NCI-H1092 (cell line): ENCODE measurements around the gene PCDH1.

Experiments used
- DNase-seq: peaks from one replicate; lab custom pipeline; 2025; lab: John Stamatoyannopoulos, UW

The PCDH1 gene

GRCh38 chr5:141853895-141854626 lies 24.1 kb downstream of the PCDH1 start:
- no peak for DNase-seq

DNA sequence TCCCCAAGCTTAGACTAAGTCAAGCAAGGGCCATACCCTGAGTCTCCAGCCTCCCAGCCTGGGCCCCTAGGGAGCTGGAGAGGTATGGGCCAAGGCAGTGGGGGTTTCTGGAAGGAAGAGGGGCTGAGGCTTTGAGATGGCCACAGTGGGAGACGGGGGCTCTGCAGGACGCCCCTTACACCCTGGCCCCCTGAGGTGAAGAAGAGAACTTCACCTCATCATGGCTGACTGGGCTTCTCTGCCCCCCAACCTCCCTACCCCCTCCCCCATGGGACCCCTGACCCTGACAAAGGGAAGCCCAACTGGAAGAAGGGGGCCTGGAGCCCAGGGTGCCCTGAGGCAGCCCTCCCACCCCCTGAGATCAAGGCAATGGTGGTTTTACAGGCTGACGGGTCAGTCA lies 25.8 kb downstream of the PCDH1 start:
- DNase-seq: no peak

DNA sequence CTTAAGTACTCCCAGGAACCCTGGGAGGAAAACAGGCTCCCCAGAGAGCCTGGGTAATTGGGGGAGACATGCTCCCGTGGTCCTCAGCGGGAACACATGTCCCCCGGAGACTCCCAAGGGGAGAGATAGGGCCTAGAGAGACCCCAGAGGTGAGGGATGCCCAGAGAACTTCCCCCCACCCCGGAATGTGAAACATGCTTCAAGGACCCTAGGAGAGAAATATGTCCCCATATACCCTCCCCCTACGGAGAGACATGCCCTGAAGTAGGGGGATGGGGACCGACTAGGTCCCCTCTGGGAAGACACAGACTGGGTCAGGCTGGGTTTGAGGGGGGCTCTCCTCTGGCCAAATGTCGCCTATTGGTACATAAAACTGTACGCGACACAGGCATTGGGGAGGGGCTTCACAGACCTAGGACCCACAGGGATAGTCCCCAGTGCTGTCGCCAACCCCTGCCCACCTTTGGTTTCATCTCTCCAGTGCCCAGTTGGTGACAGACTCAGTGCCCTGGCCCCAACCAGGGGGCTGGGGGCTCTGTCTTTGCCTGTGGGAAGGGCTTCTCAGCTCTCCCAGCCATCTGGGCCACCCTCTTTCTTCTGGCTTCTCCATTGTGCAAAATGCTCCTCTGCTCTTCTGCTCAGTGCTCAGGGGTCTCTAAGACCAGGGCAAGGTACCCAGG lies 26.9 kb downstream of the PCDH1 start:
- no peak for DNase-seq

GRCh38 chr5:141850786-141851185 lies 27.4 kb downstream of the PCDH1 start:
- DNase-seq: no peak

GRCh38 chr5:141850244-141850768 lies 27.9 kb downstream of the PCDH1 start:
- no peak for DNase-seq

DNA sequence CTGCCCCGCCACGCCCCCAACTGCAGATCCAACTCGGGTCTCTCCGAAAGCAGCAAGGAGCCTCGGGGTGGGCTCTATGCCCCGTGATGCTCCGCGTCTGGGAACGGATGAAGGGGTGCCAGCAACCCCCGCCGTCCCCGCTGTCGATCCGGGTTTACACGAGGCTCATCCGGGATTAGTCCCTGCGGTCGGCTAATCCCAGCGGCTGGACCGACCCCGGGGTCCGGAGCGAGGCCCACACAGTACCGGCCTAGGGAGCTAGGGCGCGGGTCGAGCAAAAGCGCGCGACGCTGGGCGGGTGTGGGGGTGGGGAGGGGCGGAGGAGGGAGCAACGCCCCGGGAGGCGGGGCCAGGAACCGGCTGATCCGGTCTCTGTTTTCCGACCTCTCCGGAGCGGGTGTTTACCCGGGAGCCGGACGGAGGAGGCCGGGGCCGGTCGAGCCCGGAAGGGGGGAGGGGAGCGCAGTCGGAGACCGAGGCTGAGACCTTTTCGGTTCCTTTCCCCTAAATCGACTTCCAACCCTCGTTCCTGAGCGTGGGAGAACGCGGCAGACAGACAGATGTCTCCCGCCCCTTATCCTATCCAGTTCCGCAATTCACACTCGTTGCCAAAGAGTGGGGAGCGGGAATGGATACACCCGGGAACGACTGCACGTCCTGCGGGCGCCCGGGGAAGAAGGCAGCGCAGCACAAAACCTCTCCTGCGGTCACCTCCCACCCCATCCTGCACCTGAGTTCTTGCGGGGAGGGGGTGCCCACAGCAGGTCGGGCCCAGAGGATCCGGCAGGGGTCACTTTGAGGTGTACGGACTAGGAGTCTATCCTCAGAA lies 28.6 kb downstream of the PCDH1 start:
- peak; percentile 67 for DNase-seq

- DNase-seq: no peak
Measured at GRCh38 chr5:141848744-141849414, 29.3 kb downstream of the PCDH1 start.

- peak; percentile 38 for DNase-seq
Measured at GRCh38 chr5:141846031-141846430, 32.2 kb downstream of the PCDH1 start.

- DNase-seq: no peak
Measured at GRCh38 chr5:141845371-141845851, 32.8 kb downstream of the PCDH1 start.

GRCh38 chr5:141844414-141845097 lies 33.7 kb downstream of the PCDH1 start:
- no peak for DNase-seq

DNA sequence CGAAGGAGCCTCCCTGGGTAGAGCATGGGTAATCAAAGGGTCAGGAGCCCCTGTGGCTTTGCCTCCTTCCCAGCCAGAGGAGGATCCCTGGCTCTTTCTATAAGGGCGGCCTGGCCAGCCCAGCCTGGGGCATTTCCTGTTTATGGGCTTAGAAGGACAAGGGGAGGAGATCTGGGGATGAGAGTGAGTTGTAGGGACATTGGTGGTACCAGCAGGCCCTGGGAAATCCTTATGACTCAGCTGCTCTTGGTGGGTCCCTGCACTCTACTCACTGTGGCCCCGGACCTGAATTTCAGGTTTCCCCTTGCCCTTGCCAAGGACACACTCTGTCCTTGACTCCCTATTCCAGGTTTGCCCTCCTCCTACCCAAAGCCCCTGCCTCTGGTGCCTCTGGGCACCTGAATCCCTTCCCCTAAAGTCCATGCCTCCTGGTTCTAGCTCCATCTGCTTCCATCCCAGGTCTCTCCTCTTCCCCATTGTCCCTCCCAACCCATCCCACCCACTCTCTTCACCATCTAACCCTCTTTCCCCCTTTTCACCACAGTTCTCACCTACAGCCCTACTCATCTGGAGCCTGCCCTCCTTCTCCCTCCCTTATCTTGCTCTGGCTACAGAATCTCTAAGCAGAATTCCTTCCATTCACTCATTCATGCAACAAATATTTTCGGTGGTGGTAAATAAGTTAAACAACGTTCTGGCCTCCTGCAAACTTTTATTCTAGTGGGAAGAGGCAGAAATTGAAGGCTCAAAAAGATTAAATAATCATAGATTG lies 34.9 kb downstream of the PCDH1 start:
- no peak for DNase-seq

DNA sequence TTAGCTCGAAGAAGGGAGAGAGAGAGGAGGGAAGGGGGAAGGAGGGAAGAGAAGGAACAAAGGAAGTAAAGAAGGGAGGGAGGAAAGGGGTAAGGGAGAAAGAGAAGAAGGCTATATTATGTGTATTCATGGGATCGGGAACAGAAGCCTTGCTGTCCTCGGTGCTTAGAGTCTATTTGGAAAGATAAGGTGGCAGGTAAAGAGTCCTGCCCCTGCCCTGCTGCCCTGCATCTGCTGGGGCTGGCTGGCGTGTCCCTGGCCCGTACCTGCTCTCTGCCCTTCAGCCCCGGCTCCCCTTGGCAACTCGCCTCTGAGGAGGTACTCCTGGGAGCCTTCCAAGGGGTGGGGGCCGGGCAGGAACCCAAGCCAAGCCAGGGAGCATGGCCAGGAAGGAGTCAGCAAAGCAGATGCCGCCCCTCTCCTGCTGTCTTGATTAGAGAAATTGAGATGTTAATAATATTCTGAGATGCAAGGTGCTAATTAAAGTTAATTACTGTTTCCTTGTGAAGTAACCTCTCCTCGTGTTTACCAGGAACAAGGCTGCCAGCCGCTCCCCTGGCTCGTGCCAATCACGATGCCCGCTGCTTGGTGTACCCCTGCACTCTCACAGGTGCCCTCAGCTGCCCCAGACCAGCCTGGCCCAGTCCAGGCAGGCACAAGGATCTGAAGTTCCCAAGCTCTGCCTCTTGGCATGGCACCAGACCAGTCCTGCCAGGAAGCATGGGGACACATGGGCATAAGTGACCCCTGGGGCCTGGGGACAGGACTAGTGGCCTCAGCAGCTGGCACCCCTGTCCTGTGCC lies 36.6 kb downstream of the PCDH1 start:
- no peak for DNase-seq

DNA sequence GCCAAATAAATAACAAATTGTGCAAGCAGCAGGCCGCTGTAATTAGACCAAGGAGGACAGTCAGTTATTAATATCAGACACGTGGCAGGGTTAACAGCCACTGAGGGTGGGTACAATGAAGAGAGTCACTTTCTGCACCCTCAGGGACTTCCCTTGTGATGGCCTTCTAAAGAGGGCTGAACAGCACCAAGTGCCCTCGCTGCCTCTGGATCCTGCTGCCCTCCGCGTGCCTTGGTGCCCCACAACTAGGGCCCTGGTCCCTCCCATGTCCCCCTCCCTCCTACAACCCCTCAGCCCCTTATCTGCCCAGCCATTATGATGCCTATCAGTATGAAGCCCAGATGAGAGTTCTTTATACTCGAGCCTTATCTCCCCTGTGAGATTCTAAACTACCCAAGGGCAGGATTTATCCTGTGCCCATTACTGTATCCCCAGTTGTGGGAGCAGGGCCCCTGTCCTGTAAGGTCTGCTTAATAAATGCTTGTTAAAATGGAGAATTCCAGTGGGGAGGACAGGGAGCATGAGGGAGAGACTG lies 37.3 kb downstream of the PCDH1 start:
- no peak for DNase-seq

DNA sequence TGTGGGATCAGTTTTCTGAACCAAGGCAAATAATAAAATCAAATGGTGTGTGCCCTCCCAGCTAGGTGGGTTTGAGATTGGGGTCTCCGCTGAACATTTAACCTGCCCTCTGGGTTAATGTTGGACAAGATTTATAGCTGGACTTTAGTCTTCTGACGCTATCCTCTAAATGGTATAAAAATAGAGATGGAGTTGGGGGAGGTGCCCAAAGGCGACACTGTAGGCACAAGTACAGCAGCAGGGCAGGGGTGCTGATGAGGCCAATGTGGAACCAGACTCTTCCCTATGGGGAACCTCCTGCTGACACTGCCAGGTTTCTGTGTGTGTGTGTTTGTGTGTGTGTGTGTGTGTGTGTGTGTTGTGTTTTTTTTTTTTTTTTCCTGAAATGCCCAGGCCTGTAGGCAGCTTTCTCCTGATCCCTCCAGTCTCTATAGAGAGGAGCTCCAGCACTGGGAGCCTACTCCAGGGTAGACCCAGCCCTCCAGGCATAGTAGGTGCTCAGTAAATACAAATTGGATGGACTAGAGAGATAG lies 37.9 kb downstream of the PCDH1 start:
- no peak for DNase-seq

DNA sequence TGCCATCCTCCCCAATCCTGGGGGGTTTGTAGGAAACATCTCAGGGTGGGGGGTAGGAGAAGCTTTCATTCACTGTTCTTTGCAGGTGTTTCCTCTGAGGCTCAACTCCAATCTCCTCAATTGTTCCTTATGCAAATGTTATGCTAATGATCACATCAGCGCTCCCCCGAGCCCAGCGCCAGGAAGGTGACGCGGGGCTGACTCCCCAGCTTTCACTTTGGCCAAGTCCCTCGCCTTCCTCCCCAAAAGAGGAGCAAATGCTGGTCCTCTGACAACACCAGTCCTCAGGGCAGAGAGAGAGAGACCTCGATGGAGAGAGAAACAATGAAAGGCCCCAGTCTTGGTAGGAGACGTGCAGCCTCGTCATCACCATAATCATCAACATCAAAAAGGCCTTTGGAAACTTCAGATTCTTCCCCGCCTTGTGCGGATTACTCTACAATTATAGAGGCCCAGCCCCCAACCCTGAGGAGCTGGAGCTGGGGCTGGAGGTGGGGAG lies 39.1 kb downstream of the PCDH1 start:
- DNase-seq: no peak

GRCh38 chr5:141838326-141839014 lies 39.7 kb downstream of the PCDH1 start:
- no peak for DNase-seq

GRCh38 chr5:141835928-141836670 lies 42.1 kb downstream of the PCDH1 start:
- DNase-seq: no peak

DNA sequence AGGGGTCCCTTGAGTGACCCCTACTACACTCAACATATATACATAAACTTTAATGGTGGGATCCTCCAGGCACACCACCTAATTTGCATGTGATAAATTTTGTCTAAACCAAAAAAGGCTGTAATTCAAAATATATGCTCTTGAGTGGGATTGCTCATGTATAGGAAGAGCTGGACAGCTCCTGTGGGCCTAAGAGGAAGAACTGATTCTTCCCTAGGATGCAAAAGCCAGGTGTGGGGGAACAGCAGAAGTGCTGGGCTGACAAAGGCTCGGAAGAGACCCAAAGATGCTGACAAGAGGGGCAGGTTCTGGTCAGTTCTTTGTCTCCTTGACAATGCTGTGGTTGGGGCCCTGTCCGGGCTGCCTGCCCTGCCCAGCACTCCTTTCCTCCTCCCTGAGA lies 43.9 kb downstream of the PCDH1 start:
- no peak for DNase-seq
